Suprapubic skin (tissue), 4 donors: ENCODE measurements around the gene CTAG1B. TPM values are rescaled to one million over a fixed set of nuclear protein-coding genes. Genes with fewer than 3 reads are reported as not detected.
"Not testable (repeated sequence)": the region's sequence is repeated elsewhere in the genome, so short reads cannot be mapped to it uniquely, and the experiment has no call there.

Source experiments
- DNase-seq, 2 donors: peaks; one replicate each; pipeline ENCODE4 v3.0.0-alpha.2; 2019; ENCODE audit warnings: low spot score in 2 of 2
- H3K27ac ChIP-seq: fragments of 200-600 bp; sonication (generic); one replicate; pipeline ENCODE4 v1.5.1; 2019
- H3K27me3 ChIP-seq: fragments of 200-600 bp; sonication (generic); one replicate; pipeline ENCODE4 v1.5.1; 2019
- H3K36me3 ChIP-seq: fragments of 200-600 bp; sonication (generic); one replicate; pipeline ENCODE4 v1.5.1; 2019
- H3K4me1 ChIP-seq: fragments of 200-600 bp; sonication (generic); one replicate; pipeline ENCODE4 v1.5.1; 2019
- H3K4me3 ChIP-seq: fragments of 200-600 bp; sonication (generic); one replicate; pipeline ENCODE4 v1.5.1; 2019; ENCODE audit warnings: mild to moderate bottlenecking
- H3K9me3 ChIP-seq: fragments of 200-600 bp; sonication (generic); one replicate; pipeline ENCODE4 v1.5.1; 2019
- EP300 ChIP-seq: sonication (generic); formaldehyde crosslinking; IDR thresholded peaks from one replicate; pipeline ENCODE4 v1.6.1; 2017; ENCODE audit warnings: antibody characterized with exemption
- POLR2A ChIP-seq, 2 donors: fragments of 450-650 bp; IDR thresholded peaks; one replicate each; pipeline ENCODE4 v1.6.1; 2017; ENCODE audit warnings: antibody characterized with exemption in 2 of 2, mild to moderate bottlenecking in 2 of 2, moderate library complexity in 2 of 2
- POLR2AphosphoS5 ChIP-seq, 3 donors: sonication (generic); formaldehyde crosslinking; IDR thresholded peaks; one replicate each; pipeline ENCODE4 v1.6.1; 2017; ENCODE audit warnings: antibody characterized with exemption in 3 of 3
- WGBS: methylation state at CpG from one replicate; pipeline ENCODE4 v1.1.5; 2018; 5-methylcytosine and 5-hydroxymethylcytosine counted together
- total RNA-seq, 4 donors: library from RNA; depleted of rRNA; stranded (reverse); fragments of >200 nt; gene quantifications; one replicate each; pipeline ENCODE4 v1.1.0, GENCODE V29; 2016
- TF ChIP-seq, protein P1 (sequence below), 2 donors: fragments of 200-600 bp in 1 of 2; fragments of 450-650 bp in 1 of 2; sonication (generic) in 1 of 2; IDR thresholded peaks; one replicate each; pipeline ENCODE4 v1.5.1; 2016 to 2019; ENCODE audit warnings: antibody characterized with exemption in 2 of 2, mild to moderate bottlenecking in 1 of 2, moderate library complexity in 1 of 2

The CTAG1B gene
- total RNA-seq, 4 donors from 2014 or later = not detected

DNA sequence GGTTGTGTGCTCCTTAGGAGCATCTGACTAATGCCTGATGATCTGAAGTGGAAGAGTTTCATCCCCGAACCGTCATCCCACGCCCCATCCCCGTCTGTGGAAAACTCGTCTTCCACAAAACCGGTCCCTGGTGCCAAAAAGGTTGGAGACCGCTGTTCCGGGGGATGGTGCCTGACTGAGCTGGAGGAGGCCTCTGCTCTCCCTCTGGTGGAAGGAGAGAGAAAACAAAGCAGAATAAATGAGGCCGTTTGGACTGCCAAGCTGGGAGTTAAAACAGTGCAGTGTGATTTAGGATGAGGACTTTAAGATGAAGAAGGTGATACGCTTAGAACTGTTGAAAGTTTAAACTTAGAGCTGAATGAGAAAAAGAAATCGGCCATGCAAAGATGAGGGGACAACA is 14.6 kb upstream of the CTAG1B start:
- not testable (repeated sequence) for H3K27ac ChIP-seq, H3K36me3 ChIP-seq, H3K9me3 ChIP-seq, H3K4me3 ChIP-seq, H3K27me3 ChIP-seq, H3K4me1 ChIP-seq, DNase-seq
- WGBS = no CpG with 5 or more reads among the region's 11 CpGs

GRCh38 chrX:154630949-154631348 is 11.9 kb upstream of the CTAG1B start:
- WGBS = no CpG with 5 or more reads among the region's 11 CpGs
- H3K4me1 ChIP-seq, DNase-seq, H3K4me3 ChIP-seq, H3K27ac ChIP-seq, H3K9me3 ChIP-seq, H3K36me3 ChIP-seq, H3K27me3 ChIP-seq: not testable (repeated sequence)

GRCh38 chrX:154628960-154629359 is 9.9 kb upstream of the CTAG1B start:
- not testable (repeated sequence) for H3K4me3 ChIP-seq, H3K4me1 ChIP-seq, H3K9me3 ChIP-seq, DNase-seq, H3K27ac ChIP-seq, H3K36me3 ChIP-seq, H3K27me3 ChIP-seq
- WGBS = no CpG with 5 or more reads among the region's 5 CpGs

GRCh38 chrX:154620767-154621414 is 1.8 kb upstream of the CTAG1B start:
- not testable (repeated sequence) for H3K27me3 ChIP-seq, H3K27ac ChIP-seq, H3K36me3 ChIP-seq, DNase-seq, H3K4me1 ChIP-seq, H3K9me3 ChIP-seq, H3K4me3 ChIP-seq
- no CpG with 5 or more reads among the region's 11 CpGs for WGBS

GRCh38 chrX:154613586-154613985 is 5.5 kb downstream of the CTAG1B start:
- not testable (repeated sequence) for H3K4me3 ChIP-seq, H3K4me1 ChIP-seq, H3K27me3 ChIP-seq, H3K27ac ChIP-seq, H3K36me3 ChIP-seq, DNase-seq, H3K9me3 ChIP-seq
- WGBS = 17% methylated on average over 8 of the region's 12 CpGs

DNA sequence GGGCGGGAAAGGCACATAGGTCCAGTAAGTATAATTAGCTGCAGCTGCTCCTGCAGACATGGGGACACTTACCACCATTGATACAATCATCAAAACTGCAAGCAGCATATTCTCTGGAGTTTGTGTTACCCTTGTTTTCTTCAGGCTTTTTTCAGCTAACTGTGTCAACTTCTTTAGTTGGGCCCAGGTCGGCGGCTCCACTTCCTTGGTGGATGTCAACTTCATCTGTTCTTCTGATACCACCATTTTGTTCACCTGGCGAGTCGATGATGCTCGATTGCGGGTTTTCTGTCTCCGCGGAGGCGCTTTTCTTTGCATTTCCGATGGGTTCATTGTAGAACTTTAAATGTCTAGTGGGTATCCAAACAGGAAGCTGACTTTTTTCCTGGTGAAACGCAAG is 7.9 kb downstream of the CTAG1B start:
- H3K4me3 ChIP-seq, DNase-seq, H3K4me1 ChIP-seq, H3K27ac ChIP-seq, H3K9me3 ChIP-seq, H3K27me3 ChIP-seq, H3K36me3 ChIP-seq: not testable (repeated sequence)
- 89% methylated on average over 12 of the region's 12 CpGs for WGBS

GRCh38 chrX:154608823-154609222 is 10.3 kb downstream of the CTAG1B start:
- DNase-seq, H3K27ac ChIP-seq, H3K9me3 ChIP-seq, H3K36me3 ChIP-seq, H3K4me1 ChIP-seq, H3K27me3 ChIP-seq, H3K4me3 ChIP-seq: not testable (repeated sequence)
- WGBS = 72% methylated on average over 7 of the region's 12 CpGs

DNA sequence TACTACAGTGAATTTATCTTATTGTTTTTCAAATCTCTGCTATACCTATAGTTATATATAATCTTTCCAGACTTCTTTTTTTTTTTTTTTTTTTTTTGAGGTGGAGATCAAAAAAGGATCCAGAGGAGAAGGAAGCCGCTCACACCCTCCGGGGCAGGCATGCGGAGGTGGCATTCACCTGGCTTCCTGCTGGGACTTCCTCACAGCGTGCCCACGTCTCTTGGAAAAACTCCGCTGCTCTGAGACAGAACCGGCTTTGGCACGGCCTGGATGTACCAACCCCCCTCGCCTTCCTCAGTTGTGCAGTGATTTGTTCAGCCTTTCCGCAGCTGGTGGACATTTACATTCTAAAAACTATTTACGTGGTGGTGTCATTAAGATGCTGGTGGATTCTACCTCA is 11.1 kb downstream of the CTAG1B start:
- H3K9me3 ChIP-seq, H3K27ac ChIP-seq, H3K27me3 ChIP-seq, H3K4me3 ChIP-seq, DNase-seq, H3K36me3 ChIP-seq: not testable (repeated sequence)
- WGBS = 83% methylated on average over 11 of the region's 11 CpGs
- peaks cover 14% of the 10 kb centered on the region for H3K4me1 ChIP-seq

- no peak for DNase-seq
- no peaks in the 10 kb centered on the region for H3K27me3 ChIP-seq
- H3K4me3 ChIP-seq = no peak overlapping the region
- TF ChIP-seq POLR2AphosphoS5 (IDR thresholded peaks at IDR 0.05) (no peak), POLR2A (IDR thresholded peaks at IDR 0.05) (no peak)
- H3K36me3 ChIP-seq = no peaks in the 10 kb centered on the region
- H3K27ac ChIP-seq = no peak overlapping the region
- peaks cover 14% of the 10 kb centered on the region for H3K4me1 ChIP-seq
- no peaks in the 10 kb centered on the region for H3K9me3 ChIP-seq
- 76% methylated on average over 6 of the region's 6 CpGs for WGBS
These were observed 11.7 kb downstream of the CTAG1B start for GRCh38 chrX:154607370-154607769.

DNA sequence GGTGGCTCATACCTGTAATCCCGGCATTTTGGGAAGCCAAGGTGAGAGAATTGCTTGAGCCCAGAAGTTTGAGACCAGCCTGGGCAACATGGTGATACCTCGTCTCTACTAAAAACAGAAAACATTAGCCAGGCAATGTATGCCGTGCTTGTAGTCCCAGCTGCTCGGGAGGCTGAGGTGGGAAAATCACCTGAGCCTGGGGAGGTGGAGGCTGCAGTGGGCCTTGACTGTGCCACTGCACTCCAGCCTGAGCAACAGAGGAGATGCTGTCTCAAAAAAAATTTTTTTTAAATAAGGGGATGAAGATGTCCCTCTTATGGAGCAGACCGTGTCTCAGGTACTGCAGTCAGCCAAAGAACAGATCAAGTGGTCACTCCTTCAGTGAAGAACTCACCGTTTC is 13.5 kb downstream of the CTAG1B start:
- 83% methylated on average over 6 of the region's 6 CpGs for WGBS
- H3K4me1 ChIP-seq = peaks cover 14% of the 10 kb centered on the region
- no peak for DNase-seq
- no peak overlapping the region for H3K4me3 ChIP-seq
- no peak for TF ChIP-seq POLR2A (IDR thresholded peaks at IDR 0.05)
- no peak for TF ChIP-seq POLR2AphosphoS5 (IDR thresholded peaks at IDR 0.05)
- TF ChIP-seq, protein P1, sequence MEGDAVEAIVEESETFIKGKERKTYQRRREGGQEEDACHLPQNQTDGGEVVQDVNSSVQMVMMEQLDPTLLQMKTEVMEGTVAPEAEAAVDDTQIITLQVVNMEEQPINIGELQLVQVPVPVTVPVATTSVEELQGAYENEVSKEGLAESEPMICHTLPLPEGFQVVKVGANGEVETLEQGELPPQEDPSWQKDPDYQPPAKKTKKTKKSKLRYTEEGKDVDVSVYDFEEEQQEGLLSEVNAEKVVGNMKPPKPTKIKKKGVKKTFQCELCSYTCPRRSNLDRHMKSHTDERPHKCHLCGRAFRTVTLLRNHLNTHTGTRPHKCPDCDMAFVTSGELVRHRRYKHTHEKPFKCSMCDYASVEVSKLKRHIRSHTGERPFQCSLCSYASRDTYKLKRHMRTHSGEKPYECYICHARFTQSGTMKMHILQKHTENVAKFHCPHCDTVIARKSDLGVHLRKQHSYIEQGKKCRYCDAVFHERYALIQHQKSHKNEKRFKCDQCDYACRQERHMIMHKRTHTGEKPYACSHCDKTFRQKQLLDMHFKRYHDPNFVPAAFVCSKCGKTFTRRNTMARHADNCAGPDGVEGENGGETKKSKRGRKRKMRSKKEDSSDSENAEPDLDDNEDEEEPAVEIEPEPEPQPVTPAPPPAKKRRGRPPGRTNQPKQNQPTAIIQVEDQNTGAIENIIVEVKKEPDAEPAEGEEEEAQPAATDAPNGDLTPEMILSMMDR (IDR thresholded peaks at IDR 0.05) = no peak
- TF ChIP-seq EP300 = no peak
- H3K36me3 ChIP-seq = no peaks in the 10 kb centered on the region
- no peaks in the 10 kb centered on the region for H3K9me3 ChIP-seq
- no peak overlapping the region for H3K27ac ChIP-seq
- no peaks in the 10 kb centered on the region for H3K27me3 ChIP-seq
